Tibial nerve (tissue), 3 donors: Measurements from ENCODE around the gene RNF215.

Source experiments
- CTCF ChIP-seq, 5 experiments: fragments of 200-600 bp in 3 of 5; fragments of 450-650 bp in 2 of 5; sonication (generic) in 3 of 5; IDR thresholded peaks; one replicate each; pipeline ENCODE4 v1.5.1; 2016 to 2019; ENCODE audit warnings: antibody characterized with exemption in 5 of 5, mild to moderate bottlenecking in 3 of 5, moderate library complexity in 2 of 5
- POLR2A ChIP-seq, 2 donors: fragments of 450-650 bp; IDR thresholded peaks; one replicate each; pipeline ENCODE4 v1.6.1; 2017; ENCODE audit warnings: antibody characterized with exemption in 2 of 2, mild to moderate bottlenecking in 2 of 2, moderate library complexity in 2 of 2

- TF ChIP-seq POLR2A (IDR thresholded peaks at IDR 0.05) = no peak
- no peak for TF ChIP-seq CTCF (IDR thresholded peaks at IDR 0.05)
Measured at GRCh38 chr22:30430933-30431332, 43.7 kb upstream of the RNF215 start.
